Hair follicle dermal papilla cell (primary cell): ENCODE results near the gene NDRG4. TPM values are rescaled to one million over a fixed set of nuclear protein-coding genes. Genes with fewer than 3 reads are reported as not detected.
A peak's percentile ranks its signal among the peaks of the same experiment; 100 is the strongest.

Source experiments
- small RNA-seq: library from RNA; depleted of rRNA; stranded (forward); fragments of <200 nt; gene quantifications from one replicate; pipeline ENCODE3, GENCODE V24; 2012
- total RNA-seq: library from RNA; depleted of rRNA; stranded (reverse); fragments of >200 nt; gene quantifications from 2 replicates; pipeline ENCODE4 v1.2.3, GENCODE V29; 2012

NDRG4 gene, protein sequence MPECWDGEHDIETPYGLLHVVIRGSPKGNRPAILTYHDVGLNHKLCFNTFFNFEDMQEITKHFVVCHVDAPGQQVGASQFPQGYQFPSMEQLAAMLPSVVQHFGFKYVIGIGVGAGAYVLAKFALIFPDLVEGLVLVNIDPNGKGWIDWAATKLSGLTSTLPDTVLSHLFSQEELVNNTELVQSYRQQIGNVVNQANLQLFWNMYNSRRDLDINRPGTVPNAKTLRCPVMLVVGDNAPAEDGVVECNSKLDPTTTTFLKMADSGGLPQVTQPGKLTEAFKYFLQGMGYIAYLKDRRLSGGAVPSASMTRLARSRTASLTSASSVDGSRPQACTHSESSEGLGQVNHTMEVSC
- 7.7 and 15.3 TPM in 2 replicates for total RNA-seq

DNA sequence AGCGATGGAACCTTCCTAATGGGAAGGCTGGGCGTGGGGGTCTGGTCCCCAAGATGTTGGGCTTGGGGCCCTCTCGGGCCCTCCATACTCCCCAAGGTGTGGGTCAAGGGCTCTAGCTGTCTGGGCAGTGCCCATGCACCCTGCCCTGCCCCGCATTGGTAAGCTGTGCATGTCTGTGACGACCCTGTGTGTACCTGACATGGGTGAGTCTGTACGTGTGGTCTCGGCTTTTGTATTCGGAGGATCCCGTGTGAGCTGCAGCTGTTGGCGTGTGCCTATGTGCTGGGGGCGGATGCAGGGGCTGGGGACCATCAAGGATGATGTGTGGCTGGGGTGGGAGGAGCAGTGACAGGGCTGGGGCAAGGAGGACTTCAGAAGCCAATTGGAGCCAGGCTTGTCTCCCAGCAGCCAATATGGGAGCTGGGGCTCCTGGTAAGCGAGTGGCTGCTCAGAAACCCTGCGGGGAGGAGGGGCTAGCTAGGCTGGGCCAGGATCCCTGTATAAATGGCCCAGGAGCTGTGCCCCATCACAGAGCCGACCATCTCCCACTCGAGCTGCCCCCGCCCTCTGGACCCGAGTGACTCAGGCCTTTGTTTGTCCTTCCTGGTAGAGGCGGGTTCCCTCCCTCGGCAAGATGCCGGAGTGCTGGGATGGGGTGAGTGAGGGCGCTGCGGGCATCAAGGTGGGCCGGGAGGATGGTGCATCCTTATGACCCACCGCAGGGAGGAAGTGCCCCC is at the start of gene NDRG4:
Gene NDRG4, plus strand, starts transcription at position 529 of the 737 bp plus-strand sequence. Its CDS starts 106 bp downstream, at position 635.

GRCh38 chr16:58515125-58515870 is 15.4 kb downstream of the NDRG4 start, which contains the start of gene SETD6:
SETD6 (plus strand) TSS chr16:58515517; CDS start chr16:58515538, 21 bp downstream.

Small RNA genes within 50 kb of the gene (small RNA-seq; reads per million reads assigned to genes)
- gene RNU6-103P (not detected), gene SNORA46 (399 reads per million, percentile 99 among the genes with 10 or more reads in this experiment), gene SNORA50A (not detected)

Other genes starting within 250 kb of the NDRG4 start
- gene PRSS54, start 205.1 kb upstream of the NDRG4 start, total RNA-seq = not detected in 2 replicates
- 1.1 and 1.9 TPM in 2 replicates for gene GINS3, start 107.7 kb upstream of the NDRG4 start, total RNA-seq
- gene SETD6, start 15.4 kb downstream of the NDRG4 start, total RNA-seq = 10.2 TPM in 2 replicates
- 95.9 and 126 TPM in 2 replicates for gene CNOT1, start 129.7 kb downstream of the NDRG4 start, total RNA-seq
- 44.5 and 59.4 TPM in 2 replicates for gene SLC38A7, start 184.6 kb downstream of the NDRG4 start, total RNA-seq
- gene GOT2, start 234.2 kb downstream of the NDRG4 start, total RNA-seq = 22.6 and 25.5 TPM in 2 replicates